IPS DF 4.7 (cell line): ENCODE measurements around the gene SETBP1.

Experiments
- DNase-seq: peaks from one replicate; pipeline ENCODE4 v3.0.0-alpha.2; 2013; ENCODE audit warnings: low spot score; ENCODE audit errors: extremely low read depth

SETBP1 gene

GRCh38 chr18:45012286-45012685 is 331.6 kb downstream of the SETBP1 start:
- no peak for DNase-seq

- DNase-seq = no peak
These were observed 333.4 kb downstream of the SETBP1 start for GRCh38 chr18:45014047-45014501.

DNA sequence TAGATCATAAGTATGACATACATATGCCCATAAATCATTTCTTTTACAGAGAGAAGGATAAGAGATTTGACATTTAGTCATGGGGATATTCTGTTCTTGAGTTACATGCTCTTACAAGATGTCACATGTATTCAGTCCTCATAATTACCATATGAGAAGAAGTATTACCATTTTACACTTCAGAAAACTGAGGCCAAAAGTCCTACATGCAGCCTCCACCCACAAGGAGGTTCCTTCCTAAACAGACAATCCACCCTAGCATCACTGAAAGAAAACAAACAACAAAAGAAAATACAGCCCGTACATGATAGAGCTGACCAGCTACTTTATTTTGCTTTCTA is 335.1 kb downstream of the SETBP1 start:
- DNase-seq = no peak

DNA sequence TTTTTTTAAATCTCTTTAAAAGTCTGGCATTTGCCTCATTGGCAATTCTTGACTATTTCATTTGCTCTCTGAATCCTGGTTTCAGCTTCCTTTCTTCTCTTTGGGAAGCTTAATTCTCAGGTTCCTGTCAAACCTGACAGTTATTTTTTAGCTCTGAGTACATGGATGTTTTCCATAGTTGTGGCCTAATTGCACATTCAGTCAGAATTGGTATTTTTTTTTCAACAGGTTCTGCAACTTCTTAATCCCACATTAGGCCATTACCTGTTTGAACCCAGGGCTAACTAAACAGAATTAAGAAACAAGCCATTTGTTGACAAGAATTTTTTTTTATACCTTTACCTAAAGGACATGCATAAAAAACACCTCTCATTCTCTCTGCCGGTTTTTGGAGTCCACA is 338.8 kb downstream of the SETBP1 start:
- DNase-seq = no peak

- no peak for DNase-seq
These were observed 342.8 kb downstream of the SETBP1 start for GRCh38 chr18:45023519-45023918.

- DNase-seq = no peak
These were observed 343.8 kb downstream of the SETBP1 start for GRCh38 chr18:45024357-45025088.

GRCh38 chr18:45025089-45025450 is 344.4 kb downstream of the SETBP1 start:
- DNase-seq = no peak

DNA sequence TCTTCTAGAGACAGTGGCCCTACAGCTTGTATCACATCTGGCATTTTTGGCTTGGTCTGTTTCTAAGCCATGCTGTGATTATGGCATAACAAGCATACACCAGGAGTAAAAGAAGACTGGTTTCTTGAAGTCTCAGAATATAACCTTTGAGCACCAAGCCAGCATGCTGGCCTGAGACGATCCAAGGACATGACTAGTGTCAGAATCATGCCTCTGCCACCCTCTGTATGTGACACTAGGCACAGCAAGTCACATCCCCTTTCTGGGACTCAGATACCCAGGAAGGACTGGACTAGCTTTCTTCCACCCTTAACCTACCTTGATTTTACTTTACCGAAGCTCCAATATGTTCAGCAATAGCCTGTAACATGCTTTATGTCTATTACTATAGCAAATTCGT is 345.5 kb downstream of the SETBP1 start:
- DNase-seq = no peak

GRCh38 chr18:45034179-45034578 is 353.5 kb downstream of the SETBP1 start:
- no peak for DNase-seq

- no peak for DNase-seq
These were observed 356.9 kb downstream of the SETBP1 start for GRCh38 chr18:45037618-45038017.

DNA sequence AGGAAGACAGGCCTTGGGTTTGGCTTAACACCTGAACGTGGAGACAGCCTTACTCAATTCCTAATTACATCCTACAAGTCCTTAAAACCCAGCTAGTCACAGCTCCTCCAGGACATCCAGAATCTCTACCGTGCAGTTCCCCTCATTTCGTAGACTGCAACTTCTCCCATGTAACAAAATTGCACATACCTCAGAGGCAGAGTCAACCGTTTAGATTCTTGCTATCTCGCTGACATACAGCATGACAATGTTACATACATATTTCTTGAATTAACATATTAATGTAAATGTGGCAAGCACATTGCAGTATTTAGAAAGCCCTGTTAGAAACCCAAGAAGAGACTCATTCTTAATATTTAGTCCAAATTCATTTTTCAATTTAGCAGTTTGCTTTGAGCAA is 358.7 kb downstream of the SETBP1 start:
- no peak for DNase-seq

DNA sequence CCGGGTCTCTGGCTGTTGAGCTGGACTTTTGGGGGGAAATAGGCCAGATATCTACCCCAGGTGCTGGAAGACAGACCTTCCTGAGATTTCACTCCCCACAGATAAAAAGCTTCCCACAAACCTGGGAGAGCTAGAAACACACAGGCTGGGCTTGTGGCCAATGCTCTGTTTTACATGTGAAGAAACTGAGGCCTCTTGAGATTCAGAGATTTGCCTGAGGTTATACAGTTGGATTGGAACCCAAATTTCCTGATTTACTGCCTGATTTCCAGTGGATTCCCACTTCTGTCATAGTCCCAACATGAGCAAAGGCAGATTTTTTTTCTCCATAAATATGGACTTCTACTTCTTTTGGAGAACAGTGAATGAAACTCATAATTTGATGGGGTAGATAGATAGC is 360.2 kb downstream of the SETBP1 start:
- DNase-seq = no peak

DNA sequence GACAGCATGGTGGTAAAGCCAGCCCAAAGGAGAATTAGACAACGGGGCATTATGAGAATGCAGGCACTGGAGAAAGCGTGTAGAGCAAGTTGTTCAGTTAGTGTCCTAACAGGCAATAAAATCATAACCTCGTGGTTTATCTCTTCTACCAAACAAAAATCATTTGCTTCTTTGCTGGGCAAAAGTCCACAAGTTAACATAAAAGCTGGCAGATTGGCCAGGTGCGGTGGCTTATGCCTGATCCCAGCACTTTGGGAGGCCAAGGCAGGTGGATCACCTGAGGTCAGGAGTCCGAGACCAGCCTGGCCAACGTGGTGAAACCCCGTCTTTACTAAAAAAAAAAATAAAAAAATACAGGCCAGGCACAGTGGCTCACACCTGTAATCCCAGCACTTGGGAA is 364.1 kb downstream of the SETBP1 start:
- no peak for DNase-seq

DNA sequence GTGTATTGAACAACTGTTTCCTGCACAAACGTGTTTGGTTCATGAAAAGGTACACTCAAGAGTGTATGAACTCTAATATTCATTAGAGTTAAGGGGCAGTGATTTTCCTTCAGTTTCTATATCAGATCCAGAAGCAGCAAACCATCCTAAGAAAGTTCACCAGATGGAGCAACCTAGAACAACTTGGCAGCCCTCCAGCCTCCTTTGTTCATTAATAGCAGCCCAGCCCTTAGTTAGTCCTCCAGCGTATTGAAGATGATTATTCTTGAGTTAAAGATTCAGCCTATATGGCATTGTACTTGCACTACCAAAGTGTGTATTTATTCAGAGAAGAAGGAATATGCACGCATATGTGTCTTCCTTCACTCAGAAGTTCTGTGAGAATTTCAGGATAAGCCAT is 365.5 kb downstream of the SETBP1 start:
- no peak for DNase-seq

- no peak for DNase-seq
These were observed 366.3 kb downstream of the SETBP1 start for GRCh38 chr18:45046961-45047360.

DNA sequence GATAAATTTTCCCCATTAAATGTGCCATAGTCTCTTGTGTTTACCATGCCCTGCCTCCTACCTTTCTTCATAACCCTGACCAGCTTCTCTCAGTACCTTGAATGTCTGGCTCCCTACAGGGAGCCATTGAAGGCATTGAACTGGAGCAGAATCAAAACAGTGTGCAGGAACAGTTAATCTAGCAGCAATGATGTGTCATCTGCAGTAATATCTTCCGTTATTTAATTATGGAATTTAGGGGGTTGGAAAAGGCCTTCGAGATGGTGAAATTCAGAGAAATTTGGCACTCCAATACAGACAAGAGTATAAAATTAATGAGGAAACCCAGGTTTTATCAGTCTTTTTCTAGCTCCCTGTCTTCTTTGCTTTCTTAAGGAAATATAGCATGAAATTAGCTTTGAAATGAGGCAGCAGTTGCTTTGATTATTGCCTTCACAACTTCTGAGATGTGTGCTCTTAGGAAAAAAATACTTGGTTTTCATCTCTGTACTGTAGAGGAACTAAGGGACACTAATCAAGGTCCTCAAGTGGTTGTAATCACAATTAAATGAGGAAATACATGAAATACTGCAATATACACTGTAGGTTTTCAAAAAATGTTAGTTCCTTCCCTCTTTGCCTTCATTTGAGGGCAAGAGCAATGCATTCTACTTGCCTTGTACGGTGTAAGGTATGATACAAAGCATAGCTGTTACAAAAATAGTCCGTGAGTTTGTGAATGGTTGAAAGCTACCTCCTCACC is 369.1 kb downstream of the SETBP1 start:
- DNase-seq = no peak

GRCh38 chr18:45050712-45051601 is 370.3 kb downstream of the SETBP1 start:
- no peak for DNase-seq

DNA sequence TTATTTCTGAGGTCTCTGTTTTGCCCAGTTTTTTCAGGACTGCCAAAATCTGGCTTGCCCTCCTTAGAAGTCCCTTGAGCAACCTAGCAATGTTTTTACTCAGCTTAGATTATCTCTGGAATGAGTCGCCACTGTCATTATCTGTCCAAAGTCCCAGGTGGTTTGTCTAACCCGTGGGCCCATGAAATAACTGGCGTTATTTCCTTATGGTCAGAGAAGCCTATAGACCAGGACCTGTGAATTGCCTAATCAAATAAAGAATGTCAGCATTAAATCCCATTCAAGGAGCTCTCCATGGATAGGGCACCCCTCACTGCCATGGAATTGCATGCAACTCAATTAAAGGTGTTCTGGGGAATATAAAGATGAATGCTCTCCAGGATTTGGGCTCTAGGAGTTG is 373.9 kb downstream of the SETBP1 start:
- no peak for DNase-seq

DNA sequence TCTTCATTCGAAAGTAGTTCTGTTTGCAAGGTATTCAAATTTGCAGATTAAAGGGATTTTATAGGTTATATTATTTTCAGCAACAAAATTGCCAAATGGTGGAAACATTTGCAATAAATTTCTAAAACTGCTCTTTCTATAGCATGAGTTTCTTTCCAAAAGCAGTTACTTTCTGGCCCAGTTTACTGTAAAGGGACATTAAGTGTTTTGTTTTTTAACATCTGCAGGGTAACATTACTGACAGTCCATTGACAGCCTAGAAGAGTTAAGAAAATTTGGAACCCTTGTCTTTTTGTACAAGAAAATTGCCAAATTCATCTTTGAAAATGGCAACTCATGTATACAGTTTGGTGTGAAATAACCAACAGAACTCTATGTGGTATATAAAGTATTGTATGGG is 375.1 kb downstream of the SETBP1 start:
- DNase-seq = no peak

GRCh38 chr18:45056926-45057325 is 376.2 kb downstream of the SETBP1 start:
- DNase-seq = no peak

- no peak for DNase-seq
These were observed 377.4 kb downstream of the SETBP1 start for GRCh38 chr18:45057955-45058600.

DNA sequence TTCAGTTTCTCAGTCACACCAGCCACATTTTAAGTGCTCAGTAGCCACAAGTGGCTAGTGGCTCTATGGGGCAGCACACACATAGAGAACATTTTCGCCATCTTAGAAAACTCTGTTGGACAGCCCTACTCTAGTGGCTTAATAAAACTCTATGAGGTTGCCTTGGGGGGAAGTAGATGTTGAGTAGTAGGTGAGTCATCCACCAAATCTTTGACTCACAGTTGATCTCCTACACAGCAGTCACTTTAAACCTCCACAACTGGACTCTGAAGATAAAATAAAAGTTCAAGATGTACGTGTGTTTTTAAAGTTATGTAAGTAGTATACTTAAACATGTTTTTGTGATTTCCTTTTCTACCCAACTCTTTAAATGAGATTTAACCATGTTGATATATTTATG is 379.0 kb downstream of the SETBP1 start:
- DNase-seq = no peak
